Activated CD4-positive, alpha-beta T cell treated with anti-CD3 and anti-CD28 coated beads for 36 hours (primary cell): ENCODE measurements around the gene C3orf20. TPM values are rescaled to one million over a fixed set of nuclear protein-coding genes. Genes with fewer than 3 reads are reported as not detected.
"Not testable (repeated sequence)": the region's sequence is repeated elsewhere in the genome, so short reads cannot be mapped to it uniquely, and the experiment has no call there.

ENCODE experiments used
- ATAC-seq: fragments of 200-7000 bp; cut with Tn5 transposase; one replicate; pipeline ENCODE4 v1.10.0; 2021; ENCODE audit warnings: mild to moderate bottlenecking, moderate library complexity
- CTCF ChIA-PET: fragments of 350-600 bp; sonication (Branson Sonifier 250); formaldehyde crosslinking; loops from one replicate; lab custom pipeline; 2021; ENCODE audit warnings: antibody characterized with exemption; lab: Charles Lee
- POLR2A ChIA-PET: fragments of 350-600 bp; sonication (Branson Sonifier 250); formaldehyde crosslinking; loops from one replicate; lab custom pipeline; 2021; ENCODE audit warnings: antibody characterized with exemption, inconsistent platforms; lab: Charles Lee
- DNase-seq: peaks from one replicate; pipeline ENCODE4 v3.0.0-alpha.2; 2020
- H3K27ac Mint-ChIP-seq: one replicate; pipeline ENCODE4 v1.8.0; 2021; ENCODE audit warnings: mixed read lengths
- H3K27me3 Mint-ChIP-seq: one replicate; pipeline ENCODE4 v1.8.0; 2021; ENCODE audit warnings: mixed read lengths
- H3K36me3 Mint-ChIP-seq: one replicate; pipeline ENCODE4 v1.8.0; 2021; ENCODE audit warnings: low read depth, mixed read lengths
- H3K4me1 Mint-ChIP-seq: one replicate; pipeline ENCODE4 v1.8.0; 2021; ENCODE audit warnings: mixed read lengths
- H3K4me3 Mint-ChIP-seq: one replicate; pipeline ENCODE4 v1.8.0; 2021; ENCODE audit warnings: mild to moderate bottlenecking, moderate library complexity, mixed read lengths
- H3K9me3 Mint-ChIP-seq: one replicate; pipeline ENCODE4 v1.8.0; 2021; ENCODE audit warnings: low read depth, mixed read lengths
- intact Hi-C, 2 experiments: fragments of 100-400 bp; cut with DNase I in 1 of 2; cut with micrococcal nuclease in 1 of 2; formaldehyde crosslinking; loops; one replicate each; pipeline versions ENCODE4 v1.14.2 to v1.15.1; 2022 to 2024; cut with DNase I, micrococcal nuclease
- total RNA-seq, 2 experiments: library from RNA; stranded (reverse); gene quantifications; one replicate each; pipeline ENCODE4 v1.2.3, GENCODE V29; 2021

The C3orf20 gene
- total RNA-seq, 2 experiments from 2014 or later: not detected

DNA sequence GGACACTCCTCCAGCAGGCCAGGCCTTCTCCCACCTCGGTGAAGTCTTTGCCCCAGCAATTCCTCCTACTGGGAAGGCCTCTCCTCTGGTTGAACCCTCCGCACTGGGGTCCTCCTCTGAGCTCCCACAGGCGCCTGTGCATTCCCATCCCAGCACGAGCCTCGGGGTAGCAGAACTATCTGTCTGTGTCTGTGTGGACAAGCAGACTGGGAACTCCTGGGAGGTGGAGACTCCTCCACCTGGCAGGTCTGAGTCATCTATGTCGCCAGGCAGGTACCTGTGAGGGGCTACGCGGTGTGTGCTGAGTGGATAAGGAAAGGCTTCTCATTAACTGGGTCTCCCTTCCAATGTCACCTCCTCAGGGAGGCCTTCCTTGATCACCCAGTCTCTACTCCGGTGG lies 134.7 kb downstream of the C3orf20 start:
- CTCF ChIA-PET, DNase-seq, H3K4me3 Mint-ChIP-seq, H3K4me1 Mint-ChIP-seq, ATAC-seq, H3K27ac Mint-ChIP-seq, intact Hi-C loops, POLR2A ChIA-PET, H3K36me3 Mint-ChIP-seq, H3K9me3 Mint-ChIP-seq: not testable (repeated sequence)
- H3K27me3 Mint-ChIP-seq: peaks cover 45% of the 10 kb centered on the region

- H3K4me1 Mint-ChIP-seq: peaks cover 5% of the 10 kb centered on the region
- DNase-seq (no peak), ATAC-seq (no peak)
- H3K36me3 Mint-ChIP-seq: no peaks in the 10 kb centered on the region
- H3K9me3 Mint-ChIP-seq: no peaks in the 10 kb centered on the region
- peaks cover 45% of the 10 kb centered on the region for H3K27me3 Mint-ChIP-seq
- ChIA-PET POLR2A (no interaction called here), CTCF (no interaction called here)
- intact Hi-C loops: no loop called here
- no peak overlapping the region for H3K4me3 Mint-ChIP-seq
- no peak overlapping the region for H3K27ac Mint-ChIP-seq
Observed at GRCh38 chr3:14810070-14810791, 135.3 kb downstream of the C3orf20 start.

DNA sequence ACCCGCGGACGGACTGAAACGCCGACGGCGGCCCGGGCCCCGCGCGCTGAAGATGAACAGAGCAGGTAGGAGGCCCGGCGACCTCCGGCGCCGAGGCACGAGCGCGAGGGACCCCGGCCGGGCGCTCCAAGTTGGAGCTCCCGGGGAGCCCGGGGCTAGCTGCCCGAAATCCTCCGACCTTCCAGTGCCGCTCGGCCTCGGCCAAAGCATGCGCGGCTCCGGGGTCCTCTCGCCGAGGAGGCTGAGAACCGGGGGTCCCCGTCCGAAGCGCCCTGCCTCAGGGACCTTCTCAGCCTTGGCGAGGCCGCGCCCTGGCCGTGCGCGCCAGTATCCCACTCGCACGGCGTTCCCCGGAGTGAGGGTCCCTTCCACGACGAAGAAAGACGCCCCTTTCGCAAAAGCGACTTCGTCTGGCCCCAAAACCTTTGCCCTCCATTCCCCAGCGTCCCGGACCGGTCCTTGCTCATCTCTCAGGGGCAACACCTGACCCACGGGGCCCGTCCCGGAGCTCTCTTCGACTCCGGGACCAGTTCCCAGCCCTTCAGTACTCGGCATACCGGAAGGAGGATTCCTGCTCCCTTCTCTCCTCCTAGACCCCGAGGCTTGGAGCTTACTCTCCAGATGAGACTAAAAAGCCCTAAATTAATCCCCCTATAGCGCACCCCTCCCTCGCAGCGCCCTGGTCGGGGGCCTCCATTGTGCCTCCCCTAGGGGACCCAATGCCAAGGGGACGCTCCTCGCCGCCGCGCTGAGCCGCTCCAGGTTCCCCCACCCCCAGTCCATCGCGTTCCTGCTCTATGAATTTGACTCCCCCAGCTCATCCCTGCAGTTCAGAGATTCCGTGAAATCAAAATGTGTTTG lies 136.1 kb downstream of the C3orf20 start:
- no peaks in the 10 kb centered on the region for H3K36me3 Mint-ChIP-seq
- intact Hi-C loops: no loop called here
- ChIA-PET CTCF (no interaction called here), POLR2A (no interaction called here)
- H3K4me1 Mint-ChIP-seq: peaks cover 5% of the 10 kb centered on the region
- no peak overlapping the region for H3K4me3 Mint-ChIP-seq
- H3K9me3 Mint-ChIP-seq: no peaks in the 10 kb centered on the region
- H3K27ac Mint-ChIP-seq: no peak overlapping the region
- DNase-seq (no peak), ATAC-seq (no peak)
- peaks cover 44% of the 10 kb centered on the region for H3K27me3 Mint-ChIP-seq

GRCh38 chr3:14811684-14812083 lies 136.7 kb downstream of the C3orf20 start:
- ATAC-seq: no peak
- Mint-ChIP-seq H3K36me3 (no peaks in the 10 kb centered on the region), H3K9me3 (no peaks in the 10 kb centered on the region), H3K4me3 (no peak overlapping the region), H3K4me1 (peaks cover 5% of the 10 kb centered on the region), H3K27ac (no peak overlapping the region), H3K27me3 (peaks cover 45% of the 10 kb centered on the region)
- no peak for DNase-seq
- CTCF ChIA-PET: no interaction called here
- intact Hi-C loops: no loop called here
- POLR2A ChIA-PET: no interaction called here

DNA sequence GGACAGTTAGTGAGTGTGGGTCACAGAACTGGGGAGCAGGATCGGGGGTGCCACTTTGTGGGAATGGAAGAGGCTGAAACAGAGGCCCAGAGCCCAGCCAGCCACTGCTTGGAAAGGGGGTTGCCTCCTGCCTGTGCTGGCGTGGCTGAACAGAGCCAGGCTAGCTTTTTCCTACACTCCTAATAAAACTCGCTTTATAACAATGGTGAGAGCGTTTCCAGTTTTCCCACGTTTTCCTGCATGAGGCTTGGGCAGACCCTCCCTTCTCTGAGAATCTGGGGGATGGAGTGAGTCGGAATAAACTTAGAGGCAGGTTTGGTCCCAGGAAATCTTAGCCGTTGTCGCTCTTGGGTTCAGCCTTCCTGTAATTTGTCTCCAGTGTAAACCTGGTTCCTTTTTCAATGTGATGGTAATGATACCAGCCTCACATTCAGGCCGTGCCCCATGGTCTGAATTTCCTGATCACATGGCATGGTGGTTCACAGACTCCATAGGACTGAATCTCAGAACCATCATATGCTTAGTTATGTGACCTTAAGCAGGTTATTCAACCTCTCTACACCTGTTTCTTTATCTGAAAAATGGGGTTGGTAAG lies 137.4 kb downstream of the C3orf20 start:
- ChIA-PET POLR2A (no interaction called here), CTCF (interaction anchor here (0.6 kb wide), 1 partner anchor 114 kb away, joined by 3 read pairs; no protein-coding TSS in a partner anchor)
- intact Hi-C loops: no loop called here
- peaks cover 5% of the 10 kb centered on the region for H3K4me1 Mint-ChIP-seq
- H3K36me3 Mint-ChIP-seq: no peaks in the 10 kb centered on the region
- no peaks in the 10 kb centered on the region for H3K9me3 Mint-ChIP-seq
- no peak overlapping the region for H3K4me3 Mint-ChIP-seq
- DNase-seq: no peak
- H3K27me3 Mint-ChIP-seq: peaks cover 46% of the 10 kb centered on the region
- no peak overlapping the region for H3K27ac Mint-ChIP-seq
- ATAC-seq: no peak

DNA sequence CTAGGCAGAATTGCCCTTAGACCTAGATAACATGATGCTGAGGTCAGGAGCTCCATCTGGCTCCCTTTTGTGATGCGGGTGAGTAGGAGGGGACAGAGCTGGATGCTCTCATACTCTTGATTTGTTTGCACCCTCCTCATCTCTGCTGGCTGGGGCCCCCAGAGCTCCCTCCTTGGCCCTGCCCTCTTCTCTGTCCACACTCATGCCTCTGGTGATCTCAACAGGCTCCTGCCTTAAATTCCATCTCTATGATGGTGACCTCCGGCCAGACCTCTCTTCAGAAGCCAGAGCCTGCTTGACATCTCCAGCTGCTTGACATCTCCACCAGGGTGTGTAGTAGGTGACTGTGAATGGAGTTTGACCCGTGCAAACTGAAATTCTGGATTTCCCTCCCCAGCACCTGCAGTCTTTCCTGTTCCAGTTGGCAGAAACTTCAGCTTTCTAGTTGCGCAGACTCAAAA lies 139.5 kb downstream of the C3orf20 start:
- H3K27ac Mint-ChIP-seq: no peak overlapping the region
- no peak overlapping the region for H3K4me3 Mint-ChIP-seq
- peaks cover 5% of the 10 kb centered on the region for H3K4me1 Mint-ChIP-seq
- H3K36me3 Mint-ChIP-seq: no peaks in the 10 kb centered on the region
- no peak for DNase-seq
- ChIA-PET POLR2A (no interaction called here), CTCF (interaction anchor here (1.3 kb wide), 1 partner anchor 81 kb away, joined by 4 read pairs; no protein-coding TSS in a partner anchor)
- no peak for ATAC-seq
- no peaks in the 10 kb centered on the region for H3K9me3 Mint-ChIP-seq
- intact Hi-C loops: no loop called here
- H3K27me3 Mint-ChIP-seq: peaks cover 41% of the 10 kb centered on the region

DNA sequence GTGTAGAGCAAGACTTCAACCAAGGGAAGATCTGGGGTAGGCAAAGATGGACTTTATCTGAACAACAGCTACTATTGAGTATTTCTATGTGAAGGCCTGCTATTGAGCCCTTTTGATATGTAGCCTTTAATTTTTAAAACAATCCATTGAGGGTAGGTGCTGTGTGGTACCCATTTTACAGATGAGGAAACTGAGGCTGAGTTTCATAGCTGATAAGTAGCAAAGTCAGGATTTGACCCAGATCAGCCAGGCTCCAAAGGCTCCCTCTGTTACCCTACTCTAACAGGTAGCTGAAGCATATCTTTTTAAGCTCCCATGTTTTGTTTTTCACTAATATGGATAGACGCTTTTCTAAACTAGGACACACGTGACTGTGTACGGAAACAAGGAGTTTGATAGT lies 141.4 kb downstream of the C3orf20 start:
- Mint-ChIP-seq H3K4me1 (peaks cover 1% of the 10 kb centered on the region), H3K27me3 (peaks cover 31% of the 10 kb centered on the region), H3K27ac (no peak overlapping the region), H3K36me3 (no peaks in the 10 kb centered on the region), H3K4me3 (no peak overlapping the region), H3K9me3 (no peaks in the 10 kb centered on the region)
- DNase-seq (no peak), ATAC-seq (no peak)
- ChIA-PET POLR2A (interaction anchor here (0.6 kb wide), 1 partner anchor 59 kb away, joined by 3 read pairs; no protein-coding TSS in a partner anchor), CTCF (interaction anchor here (0.8 kb wide), 1 partner anchor 14 kb away, joined by 3 read pairs; no protein-coding TSS in a partner anchor)
- intact Hi-C loops: no loop called here

DNA sequence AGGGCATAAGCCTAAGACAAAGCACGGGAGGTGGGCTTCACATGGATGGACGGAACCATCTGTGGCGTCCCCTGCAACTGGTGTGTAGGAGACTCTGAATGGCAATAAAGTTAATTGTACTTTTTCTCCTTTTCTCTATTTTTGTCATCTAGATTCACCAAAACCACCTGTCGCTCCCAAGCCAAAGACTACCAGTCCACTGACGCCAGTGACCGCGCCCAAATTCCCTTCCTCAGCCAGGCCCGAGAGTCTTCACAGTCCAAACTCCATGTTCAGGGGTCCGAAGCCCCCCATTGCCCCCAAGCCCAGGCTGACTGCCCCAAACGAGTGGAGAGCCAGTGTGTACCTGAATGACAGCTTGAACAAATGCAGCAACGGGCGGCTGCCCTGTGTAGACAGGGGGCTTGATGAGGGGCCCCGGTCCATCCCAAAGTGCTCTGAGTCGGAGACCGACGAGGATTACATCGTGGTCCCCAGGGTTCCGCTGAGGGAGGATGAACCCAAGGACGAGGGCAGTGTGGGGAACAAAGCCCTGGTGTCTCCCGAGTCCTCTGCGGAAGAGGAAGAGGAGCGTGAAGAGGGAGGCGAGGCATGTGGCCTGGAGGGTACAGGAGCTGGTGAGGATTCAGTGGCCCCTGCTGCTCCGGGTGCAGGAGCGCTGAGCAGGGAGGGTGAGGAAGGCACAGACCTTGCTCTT lies 144.0 kb downstream of the C3orf20 start, which contains the start of gene FGD5:
FGD5 (plus strand) TSS at position 159 of the 697 bp plus-strand sequence; CDS start at position 269, 110 bp downstream.
- H3K36me3 Mint-ChIP-seq: no peaks in the 10 kb centered on the region
- H3K4me1 Mint-ChIP-seq: no peaks in the 10 kb centered on the region
- ATAC-seq (no peak), DNase-seq (no peak)
- CTCF ChIA-PET: no interaction called here
- no peak within 1 kb of the TSS for H3K4me3 Mint-ChIP-seq
- POLR2A ChIA-PET: no interaction called here
- intact Hi-C loops: no loop called here
- H3K27ac Mint-ChIP-seq: no peak within 1 kb of the TSS
- peaks cover 8% of the 10 kb centered on the region for H3K27me3 Mint-ChIP-seq
- no peaks in the 10 kb centered on the region for H3K9me3 Mint-ChIP-seq

DNA sequence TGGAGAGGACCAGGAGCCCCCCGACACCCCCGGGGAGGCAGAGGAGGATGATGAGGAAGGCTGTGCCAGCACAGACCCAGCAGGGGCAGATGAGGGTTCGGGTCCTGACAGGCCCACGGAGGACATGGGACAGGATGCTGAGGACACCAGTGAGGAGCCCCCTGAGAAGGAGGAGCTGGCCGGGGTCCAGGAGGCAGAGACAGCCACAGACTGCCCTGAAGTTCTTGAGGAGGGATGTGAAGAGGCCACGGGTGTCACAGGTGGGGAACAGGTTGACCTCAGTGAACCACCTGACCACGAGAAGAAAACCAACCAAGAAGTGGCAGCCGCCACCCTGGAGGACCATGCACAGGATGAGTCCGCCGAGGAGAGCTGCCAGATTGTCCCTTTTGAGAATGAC lies 144.7 kb downstream of the C3orf20 start:
- H3K27ac Mint-ChIP-seq: no peak overlapping the region
- H3K9me3 Mint-ChIP-seq: no peaks in the 10 kb centered on the region
- H3K36me3 Mint-ChIP-seq: no peaks in the 10 kb centered on the region
- CTCF ChIA-PET: no interaction called here
- H3K4me1 Mint-ChIP-seq: no peaks in the 10 kb centered on the region
- ATAC-seq (no peak), DNase-seq (no peak)
- intact Hi-C loops: no loop called here
- POLR2A ChIA-PET: no interaction called here
- peaks cover 8% of the 10 kb centered on the region for H3K27me3 Mint-ChIP-seq
- no peak overlapping the region for H3K4me3 Mint-ChIP-seq

- H3K27me3 Mint-ChIP-seq: peaks cover 3% of the 10 kb centered on the region
- no peaks in the 10 kb centered on the region for H3K4me1 Mint-ChIP-seq
- H3K36me3 Mint-ChIP-seq: no peaks in the 10 kb centered on the region
- POLR2A ChIA-PET: no interaction called here
- no peaks in the 10 kb centered on the region for H3K9me3 Mint-ChIP-seq
- intact Hi-C loops: no loop called here
- ATAC-seq (no peak), DNase-seq (no peak)
- no peak overlapping the region for H3K27ac Mint-ChIP-seq
- CTCF ChIA-PET: no interaction called here
- H3K4me3 Mint-ChIP-seq: no peak overlapping the region
Observed at GRCh38 chr3:14820156-14820555, 145.2 kb downstream of the C3orf20 start.

- H3K4me1 Mint-ChIP-seq: no peaks in the 10 kb centered on the region
- H3K9me3 Mint-ChIP-seq: no peaks in the 10 kb centered on the region
- H3K27me3 Mint-ChIP-seq: peaks cover 3% of the 10 kb centered on the region
- H3K36me3 Mint-ChIP-seq: no peaks in the 10 kb centered on the region
- DNase-seq: no peak
- ATAC-seq: no peak
- CTCF ChIA-PET: no interaction called here
- H3K4me3 Mint-ChIP-seq: no peak overlapping the region
- POLR2A ChIA-PET: no interaction called here
- intact Hi-C loops: no loop called here
- no peak overlapping the region for H3K27ac Mint-ChIP-seq
Observed at GRCh38 chr3:14821151-14821550, 146.2 kb downstream of the C3orf20 start.
